HepG2 (cell line): ENCODE data around the gene SND1. TPM values are rescaled to one million over a fixed set of nuclear protein-coding genes. Genes with fewer than 3 reads are reported as not detected.

Source experiments
- ATAC-seq: fragments of 200-7000 bp; cut with Tn5 transposase; 3 replicates; pipeline ENCODE4 v1.9.1; 2020; ENCODE audit warnings: mild to moderate bottlenecking, moderate library complexity
- BruUV-seq: library from RNA; stranded (reverse); fragments of 400-500 nt; replicated peaks from 2 replicates; lab custom pipeline; 2021; lab: Mats Ljungman, UMichigan
- CTCF ChIA-PET: fragments of 300-600 bp; formaldehyde crosslinking; extraction: SDS; loops from one replicate; lab custom pipeline; 2021; ENCODE audit warnings: low total read pairs, inconsistent platforms, low intra/inter-chr PET ratio; lab: Yijun Ruan, JAX
- POLR2A ChIA-PET: fragments of 350-600 bp; sonication (Branson Sonifier 250); formaldehyde crosslinking; loops from one replicate; lab custom pipeline; 2020; ENCODE audit warnings: antibody characterized with exemption, inconsistent platforms; lab: Yijun Ruan, JAX
- DNase-seq: peaks from one replicate; pipeline ENCODE4 v3.0.0-alpha.2; 2015; ENCODE audit warnings: low spot score
- FAIRE-seq: peaks from 3 replicates; lab custom pipeline; 2011; peaks lifted over from hg19 to GRCh38; lab: Jason Lieb, UNC
- H2AFZ ChIP-seq: one replicate; pipeline ENCODE4 v1.6.1; 2011; ENCODE audit warnings: low read length, inconsistent platforms
- H3K27ac ChIP-seq: fragments of 300-600 bp; 3 replicates; pipeline ENCODE4 v1.8.0; 2011; ENCODE audit warnings: mixed run types, mild to moderate bottlenecking, mixed read lengths, low read length, inconsistent platforms; ENCODE audit not compliant: insufficient read depth; ENCODE audit errors: extremely low read length
- H3K27me3 ChIP-seq, 2 experiments: fragments of 200-600 bp in 1 of 2; 2 replicates in 1 of 2; 3 replicates in 1 of 2; pipeline versions ENCODE4 v1.6.0 to v1.8.0; 2011; ENCODE audit warnings: low read length in 2 of 2, mild to moderate bottlenecking in 2 of 2, moderate library complexity in 2 of 2, inconsistent platforms in 1 of 2; ENCODE audit not compliant: insufficient read depth in 2 of 2, control insufficient read depth in 1 of 2
- H3K36me3 ChIP-seq, 2 experiments: fragments of 200-600 bp in 1 of 2; replicated peaks in 1 of 2; 2 replicates in 1 of 2; 3 replicates in 1 of 2; pipeline versions ENCODE4 v1.5.1 to v1.8.0; 2011; ENCODE audit warnings: low read length in 2 of 2, inconsistent platforms in 1 of 2; ENCODE audit not compliant: insufficient read depth in 2 of 2, control insufficient read depth in 1 of 2
- H3K4me1 ChIP-seq: 2 replicates; pipeline ENCODE4 v1.5.1; 2012; ENCODE audit warnings: low read length, inconsistent platforms; ENCODE audit not compliant: insufficient read depth
- H3K4me2 ChIP-seq: 2 replicates; pipeline ENCODE4 v1.6.0; 2011; ENCODE audit warnings: low read depth, low read length, inconsistent platforms
- H3K4me3 ChIP-seq, 3 experiments: fragments of 200-600 bp in 1 of 3; sonication (generic), shearing (Covaris generic) in 1 of 3; replicated peaks in 1 of 3; 2 replicates each; pipeline ENCODE4 v1.5.1; 2011 to 2016; ENCODE audit warnings: low read length in 3 of 3, inconsistent platforms in 2 of 3, low read depth in 2 of 3, mild to moderate bottlenecking in 2 of 3, control low read depth in 1 of 3, mixed read lengths in 1 of 3; ENCODE audit not compliant: insufficient read depth in 1 of 3
- H3K79me2 ChIP-seq: one replicate; pipeline ENCODE4 v1.6.1; 2011; ENCODE audit warnings: low read length, inconsistent platforms; ENCODE audit not compliant: insufficient read depth
- H3K9ac ChIP-seq: 2 replicates; pipeline ENCODE4 v1.6.0; 2011; ENCODE audit warnings: mild to moderate bottlenecking, low read depth, low read length, inconsistent platforms; ENCODE audit not compliant: insufficient read depth
- H3K9me3 ChIP-seq: 2 replicates; pipeline ENCODE4 v1.5.1; 2012; ENCODE audit warnings: mild to moderate bottlenecking, low read length
- H4K20me1 ChIP-seq: 2 replicates; pipeline ENCODE4 v1.6.0; 2011; ENCODE audit warnings: inconsistent platforms, mild to moderate bottlenecking, low read length, moderate library complexity; ENCODE audit not compliant: insufficient read depth
- AGO2 ChIP-seq: fragments of 200-400 bp; formaldehyde crosslinking; optimal IDR thresholded peaks from 2 replicates; pipeline ENCODE3; 2017; ENCODE audit warnings: mild to moderate bottlenecking, low read depth, low read length, moderate library complexity
- IKZF4 ChIP-seq: sonication (generic); formaldehyde crosslinking; IDR thresholded peaks from 2 replicates; pipeline ENCODE4 v1.5.1; 2020; ENCODE audit warnings: borderline replicate concordance, mild to moderate bottlenecking, low read depth, missing genetic modification reagents; ENCODE audit errors: not compliant biosample characterization
- PHF5A ChIP-seq: IDR thresholded peaks from one replicate; pipeline ENCODE4 v1.6.1; 2018; ENCODE audit warnings: low read depth, missing genetic modification reagents; ENCODE audit not compliant: unreplicated experiment
- RBM22 ChIP-seq: fragments of 200-400 bp; formaldehyde crosslinking; optimal IDR thresholded peaks from 2 replicates; pipeline ENCODE3; 2017; ENCODE audit warnings: mild to moderate bottlenecking, low read length, moderate library complexity
- WIZ ChIP-seq: sonication (generic); formaldehyde crosslinking; IDR thresholded peaks from 2 replicates; pipeline ENCODE4 v1.5.1; 2020; ENCODE audit warnings: mild to moderate bottlenecking, missing genetic modification reagents
- ZFP62 ChIP-seq: sonication (generic); formaldehyde crosslinking; IDR thresholded peaks from 2 replicates; pipeline ENCODE4 v1.4.0; 2020; ENCODE audit warnings: missing genetic modification reagents
- ZFX ChIP-seq: sonication (generic); formaldehyde crosslinking; IDR thresholded peaks from 2 replicates; pipeline ENCODE4 v1.4.0; 2020; ENCODE audit warnings: mild to moderate bottlenecking, low read depth, missing genetic modification reagents, moderate library complexity
- ZNF629 ChIP-seq: sonication (generic); formaldehyde crosslinking; conservative IDR thresholded peaks from 2 replicates; pipeline ENCODE4 v1.5.0; 2020; ENCODE audit warnings: missing genetic modification reagents
- WGBS: methylation state at CpG from one replicate; pipeline ENCODE4 v1.1.6; 2017; ENCODE audit warnings: low lambda C conversion rate; 5-methylcytosine and 5-hydroxymethylcytosine counted together
- in situ Hi-C: cut with HindIII; loops from 2 replicates; pipeline ENCODE4 v1.10.0; 2017; ENCODE audit warnings: low pct_unique_long_range_greater_than_20kb; ENCODE audit not compliant: extremely low pct_ligation_motif_present
- intact Hi-C: fragments of 100-400 bp; cut with micrococcal nuclease; formaldehyde crosslinking; loops from one replicate; pipeline ENCODE4 v1.10.0; 2022; ENCODE audit not compliant: unreplicated experiment
- polyA plus RNA-seq, 8 experiments: library from polyadenylated mRNA; depleted of rRNA in 3 of 8; stranded (reverse) in 7 of 8; unstranded in 1 of 8; fragments of >200 nt; fragmentation: Illumina TruSeq in 4 of 8; extraction: Trizol in 4 of 8; gene quantifications; 2 replicates each; pipeline versions ENCODE4 v1.2.1 to v1.2.3, GENCODE V29; 2011 to 2016; ENCODE audit warnings: low read depth in 4 of 8, missing spikeins in 1 of 8, mixed read lengths in 1 of 8; ENCODE audit not compliant: insufficient read depth in 1 of 8
- total RNA-seq, 5 experiments: library from RNA; depleted of rRNA; stranded (reverse); fragments of >200 nt; fragmentation: Illumina TruSeq; extraction: Trizol; gene quantifications; 2 replicates each; pipeline ENCODE4 v1.2.3, GENCODE V29; 2016; ENCODE audit warnings: low read depth in 1 of 5

The SND1 gene
- total and polyA plus RNA-seq, 2 of the 13 experiments (the other 11 are each of a cell fraction or from before 2014, with no cell fraction given) = 110 to 182 TPM

- H3K27ac ChIP-seq = no peak overlapping the region
- DNase-seq (no peak), ATAC-seq (no peak), FAIRE-seq (no peak)
- no peaks in the 10 kb centered on the region for H3K9me3 ChIP-seq
- no peaks in the 10 kb centered on the region for H3K4me1 ChIP-seq
- no peaks in the 10 kb centered on the region for H3K27me3 ChIP-seq
- no TSS peak for BruUV-seq
- no peak overlapping the region for H3K4me3 ChIP-seq
- H3K9ac ChIP-seq = no peak overlapping the region
- POLR2A ChIA-PET = no interaction called here
- no peak overlapping the region for H2AFZ ChIP-seq
- H3K79me2 ChIP-seq = no peaks in the 10 kb centered on the region
- H4K20me1 ChIP-seq = no peaks in the 10 kb centered on the region
- in situ Hi-C loops (no loop called here), intact Hi-C loops (no loop called here)
- H3K4me2 ChIP-seq = no peak overlapping the region
- no peak for TF ChIP-seq IKZF4 (CRISPR knock-in tag)
- no peak for TF ChIP-seq PHF5A (CRISPR knock-in tag)
- TF ChIP-seq AGO2 = no peak
- TF ChIP-seq RBM22 = peak; percentile 21
- CTCF ChIA-PET = no interaction called here
- 98% methylated on average over 16 of the region's 17 CpGs for WGBS
- H3K36me3 ChIP-seq = peaks cover 12 to 36% of the 10 kb centered on the region in 2 experiments; a peak in 4 of 5 replicates
Observed at GRCh38 chr7:128029405-128029995, 377.5 kb downstream of the SND1 start.

GRCh38 chr7:128030263-128030653 lies 378.3 kb downstream of the SND1 start:
- no peak overlapping the region for H3K9ac ChIP-seq
- 99% methylated on average over 21 of the region's 21 CpGs for WGBS

More at GRCh38 chr7:128030263-128030653, 378.3 kb downstream of the SND1 start:
- no peak; the same call in 2 of the 3 replicates for ATAC-seq
- FAIRE-seq = no peak
- Histone ChIP-seq H3K4me2 (no peak overlapping the region), H3K9me3 (no peaks in the 10 kb centered on the region), H2AFZ (no peak overlapping the region), H3K4me3 (no peak overlapping the region), H3K27ac (no peak overlapping the region), H3K79me2 (no peaks in the 10 kb centered on the region), H3K4me1 (no peaks in the 10 kb centered on the region), H3K27me3 (no peaks in the 10 kb centered on the region), H4K20me1 (no peaks in the 10 kb centered on the region), H3K36me3 (peaks cover 11 to 33% of the 10 kb centered on the region in 2 experiments; a peak in 4 of 5 replicates)
- POLR2A ChIA-PET = no interaction called here
- no peak for DNase-seq
- in situ Hi-C loops = no loop called here
- intact Hi-C loops = no loop called here
- CTCF ChIA-PET = no interaction called here
- no TSS peak for BruUV-seq
- no peak for TF ChIP-seq IKZF4 (CRISPR knock-in tag)
- TF ChIP-seq ZFX = no peak
- TF ChIP-seq ZFP62 (CRISPR knock-in tag) = no peak
- no peak for TF ChIP-seq ZNF629
- no peak for TF ChIP-seq WIZ (CRISPR knock-in tag)
